Activated CD8-positive, alpha-beta memory T cell treated with anti-CD3 and anti-CD28 coated beads for 1 hour (primary cell): Measurements from ENCODE around the gene MEAF6.

Source experiments
- DNase-seq, 2 donors: peaks; one replicate each; pipeline ENCODE4 v3.0.0-alpha.2; 2020; ENCODE audit warnings: low read depth in 1 of 2; ENCODE audit errors: extremely low read depth in 1 of 2

The MEAF6 gene

GRCh38 chr1:37485902-37486679 lies 28.5 kb downstream of the MEAF6 start:
- no peak for DNase-seq

GRCh38 chr1:37484325-37485051 lies 30.1 kb downstream of the MEAF6 start:
- DNase-seq: no peak

- no peak for DNase-seq
Measured at GRCh38 chr1:37483785-37484184, 30.8 kb downstream of the MEAF6 start.

GRCh38 chr1:37482796-37483744 lies 31.5 kb downstream of the MEAF6 start:
- DNase-seq: no peak

GRCh38 chr1:37482004-37482785 lies 32.4 kb downstream of the MEAF6 start:
- DNase-seq: no peak

- DNase-seq: no peak
Measured at GRCh38 chr1:37481289-37482003, 33.1 kb downstream of the MEAF6 start.

- no peak for DNase-seq
Measured at GRCh38 chr1:37480581-37481288, 33.8 kb downstream of the MEAF6 start.

- DNase-seq: no peak
Measured at GRCh38 chr1:37480125-37480466, 34.5 kb downstream of the MEAF6 start.

GRCh38 chr1:37479255-37480124 lies 35.1 kb downstream of the MEAF6 start:
- peak; percentile 77 to 79 for DNase-seq

- no peak for DNase-seq
Measured at GRCh38 chr1:37478890-37479254, 35.7 kb downstream of the MEAF6 start.

GRCh38 chr1:37478451-37478881 lies 36.1 kb downstream of the MEAF6 start:
- DNase-seq: peak in 1 of 2 donors; percentile 29

- DNase-seq: no peak
Measured at GRCh38 chr1:37477946-37478345, 36.6 kb downstream of the MEAF6 start.

GRCh38 chr1:37477198-37477931 lies 37.2 kb downstream of the MEAF6 start:
- peak; percentile 67 to 68 for DNase-seq

GRCh38 chr1:37476460-37477197 lies 37.9 kb downstream of the MEAF6 start:
- no peak for DNase-seq

- no peak for DNase-seq
Measured at GRCh38 chr1:37476087-37476452, 38.5 kb downstream of the MEAF6 start.

- no peak for DNase-seq
Measured at GRCh38 chr1:37475380-37476086, 39.0 kb downstream of the MEAF6 start.
